ENCODE measurements around the gene TBRG4. TPM values are rescaled to one million over a fixed set of nuclear protein-coding genes. Genes with fewer than 3 reads are reported as not detected.
"Not testable (repeated sequence)": the region's sequence is repeated elsewhere in the genome, so short reads cannot be mapped to it uniquely, and the experiment has no call there.

Gene TBRG4
- total RNA-seq, 1 donor from 2014 or later, result 74.4 TPM

DNA sequence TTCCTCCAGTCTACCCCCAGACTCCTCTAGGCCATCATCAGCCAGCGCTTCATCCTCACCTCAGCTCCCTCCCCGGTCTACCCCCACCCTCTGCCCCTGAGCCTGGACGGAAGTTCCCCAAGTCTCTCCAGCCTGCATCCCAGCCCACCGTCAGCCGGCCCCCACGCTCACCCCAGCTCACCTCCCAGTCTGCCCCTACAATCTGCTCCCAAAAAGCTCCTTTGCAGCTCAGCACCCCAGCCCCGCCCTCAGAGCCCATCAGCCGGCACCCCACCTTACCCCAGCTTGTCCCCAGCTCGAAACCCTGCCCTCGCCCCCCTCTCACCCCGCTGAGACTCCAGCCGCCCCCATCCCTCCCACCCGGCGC, 45.8 kb upstream of the TBRG4 start:
- H3K4me3 ChIP-seq (ENCODE audit: low read depth, low read length), result no peak overlapping the region
- TF ChIP-seq, protein P1, sequence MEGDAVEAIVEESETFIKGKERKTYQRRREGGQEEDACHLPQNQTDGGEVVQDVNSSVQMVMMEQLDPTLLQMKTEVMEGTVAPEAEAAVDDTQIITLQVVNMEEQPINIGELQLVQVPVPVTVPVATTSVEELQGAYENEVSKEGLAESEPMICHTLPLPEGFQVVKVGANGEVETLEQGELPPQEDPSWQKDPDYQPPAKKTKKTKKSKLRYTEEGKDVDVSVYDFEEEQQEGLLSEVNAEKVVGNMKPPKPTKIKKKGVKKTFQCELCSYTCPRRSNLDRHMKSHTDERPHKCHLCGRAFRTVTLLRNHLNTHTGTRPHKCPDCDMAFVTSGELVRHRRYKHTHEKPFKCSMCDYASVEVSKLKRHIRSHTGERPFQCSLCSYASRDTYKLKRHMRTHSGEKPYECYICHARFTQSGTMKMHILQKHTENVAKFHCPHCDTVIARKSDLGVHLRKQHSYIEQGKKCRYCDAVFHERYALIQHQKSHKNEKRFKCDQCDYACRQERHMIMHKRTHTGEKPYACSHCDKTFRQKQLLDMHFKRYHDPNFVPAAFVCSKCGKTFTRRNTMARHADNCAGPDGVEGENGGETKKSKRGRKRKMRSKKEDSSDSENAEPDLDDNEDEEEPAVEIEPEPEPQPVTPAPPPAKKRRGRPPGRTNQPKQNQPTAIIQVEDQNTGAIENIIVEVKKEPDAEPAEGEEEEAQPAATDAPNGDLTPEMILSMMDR (conservative IDR thresholded peaks at IDR 0.05; ENCODE audit: low read depth, low read length), result no peak
- no peak for DNase-seq (ENCODE audit: low read depth)

DNA sequence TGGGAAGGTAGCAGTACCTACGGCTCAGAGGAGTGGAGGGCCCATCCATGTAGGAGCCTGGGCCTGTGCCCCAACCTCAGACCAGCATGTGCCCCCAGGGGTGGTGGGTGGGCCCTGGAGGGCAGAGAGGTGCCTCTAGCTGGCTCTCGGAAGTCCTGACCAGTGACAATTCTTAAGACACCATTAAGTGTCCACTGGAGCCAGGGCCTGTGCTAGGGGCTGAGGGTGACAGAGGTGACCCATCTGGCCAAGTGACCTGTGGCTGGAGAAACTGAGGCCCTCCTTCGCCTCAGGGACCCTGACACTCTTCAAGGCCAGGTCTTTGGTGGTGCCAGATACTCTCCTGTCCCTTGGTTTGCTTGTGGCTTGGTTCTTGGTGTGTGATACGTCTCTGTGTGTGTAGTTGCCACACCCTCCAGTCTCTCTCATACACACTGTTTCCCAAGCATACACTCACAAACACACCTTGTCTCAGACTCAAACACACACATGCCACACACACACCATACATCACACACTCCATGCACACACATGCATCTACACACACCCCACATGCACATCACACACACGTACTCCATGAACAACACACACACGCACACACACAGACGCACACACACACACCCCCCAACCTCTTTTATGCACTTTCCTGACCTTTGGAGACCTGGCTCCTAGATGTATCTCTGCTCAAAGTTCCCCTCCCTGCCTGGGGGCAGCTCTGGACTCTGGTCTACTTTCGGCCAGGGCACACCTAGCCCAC, 45.2 kb upstream of the TBRG4 start:
- no peak overlapping the region for H3K4me3 ChIP-seq (ENCODE audit: low read depth, low read length)
- no peak for DNase-seq (ENCODE audit: low read depth)
- TF ChIP-seq, protein P1 (conservative IDR thresholded peaks at IDR 0.05; ENCODE audit: low read depth, low read length), result no peak

DNA sequence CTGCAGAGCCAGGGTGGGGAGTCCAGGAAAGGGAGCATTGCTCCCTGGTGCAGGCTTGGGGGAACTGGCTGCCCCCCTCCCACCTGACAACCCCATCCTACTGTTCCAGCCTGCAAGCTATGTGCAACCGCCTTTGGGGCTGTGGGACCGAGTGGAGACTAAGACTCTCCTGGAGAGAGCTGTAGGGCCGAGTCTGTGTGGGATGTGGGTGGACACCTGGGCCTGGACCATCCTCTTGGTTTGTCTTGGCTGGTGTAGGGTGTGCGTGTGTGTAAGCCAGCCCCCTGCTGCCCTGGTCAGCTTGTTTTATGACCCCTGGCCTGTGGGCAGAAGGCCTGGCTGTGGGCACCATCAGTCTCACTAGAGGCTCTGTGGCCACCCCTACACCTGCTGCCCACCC, 44.4 kb upstream of the TBRG4 start:
- DNase-seq (ENCODE audit: low read depth), result no peak
- TF ChIP-seq, protein P1 (conservative IDR thresholded peaks at IDR 0.05; ENCODE audit: low read depth, low read length), result no peak
- no peak overlapping the region for H3K4me3 ChIP-seq (ENCODE audit: low read depth, low read length)

DNA sequence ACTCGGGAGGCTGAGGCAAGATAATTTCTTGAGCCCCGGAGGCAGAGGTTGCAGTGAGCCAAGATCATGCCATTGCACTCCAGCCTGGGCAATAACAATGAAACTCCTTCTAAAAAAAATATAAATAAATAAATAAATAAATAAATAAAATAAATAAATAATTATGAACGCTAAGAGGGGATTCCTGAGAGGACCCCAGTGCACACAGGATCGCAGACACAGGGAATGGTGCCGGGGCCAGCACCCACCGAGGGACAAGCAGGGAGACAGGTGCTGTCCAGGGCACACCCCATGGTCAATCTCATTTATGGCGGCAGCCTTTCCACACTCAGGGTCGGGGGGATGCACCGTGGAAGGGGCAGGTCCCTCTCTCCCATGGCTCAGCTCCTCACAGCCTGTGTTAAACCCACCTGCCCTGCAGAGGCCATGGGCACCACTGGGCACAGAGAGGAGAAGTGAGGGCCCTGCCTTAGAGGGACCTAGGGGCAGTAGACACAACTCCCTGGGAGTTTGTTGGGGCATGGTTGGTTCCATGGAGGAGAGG, 43.9 kb upstream of the TBRG4 start:
- TF ChIP-seq, protein P1 (conservative IDR thresholded peaks at IDR 0.05; ENCODE audit: low read depth, low read length), result no peak
- no peak overlapping the region for H3K4me3 ChIP-seq (ENCODE audit: low read depth, low read length)
- DNase-seq (ENCODE audit: low read depth), result no peak

- not testable (repeated sequence) for H3K4me3 ChIP-seq (ENCODE audit: low read depth, low read length)
Measured at GRCh38 chr7:45153861-45154260, 42.4 kb upstream of the TBRG4 start.

DNA sequence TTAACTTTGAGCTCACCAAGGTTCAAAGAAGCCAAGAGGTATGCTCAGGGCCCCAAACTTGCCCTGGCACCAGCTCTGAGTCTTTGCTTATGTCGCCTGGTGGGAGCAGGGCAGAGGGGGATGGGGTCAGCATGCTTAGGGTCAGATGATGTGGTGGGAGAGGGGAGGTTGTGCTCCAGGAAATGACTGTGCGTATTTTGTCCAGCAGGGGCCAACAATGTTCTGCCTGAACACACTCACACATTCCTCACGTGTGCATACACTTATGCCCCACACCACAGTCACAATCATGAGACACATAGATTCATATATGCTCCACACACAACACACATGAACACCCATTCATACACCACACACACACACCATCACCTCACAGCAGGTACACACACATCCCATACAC, 41.7 kb upstream of the TBRG4 start:
- no peak for DNase-seq (ENCODE audit: low read depth)
- TF ChIP-seq, protein P1 (conservative IDR thresholded peaks at IDR 0.05; ENCODE audit: low read depth, low read length), result no peak
- no peak overlapping the region for H3K4me3 ChIP-seq (ENCODE audit: low read depth, low read length)

More at GRCh38 chr7:45153861-45154260, 42.4 kb upstream of the TBRG4 start:
- not testable (repeated sequence) for DNase-seq (ENCODE audit: low read depth)

DNA sequence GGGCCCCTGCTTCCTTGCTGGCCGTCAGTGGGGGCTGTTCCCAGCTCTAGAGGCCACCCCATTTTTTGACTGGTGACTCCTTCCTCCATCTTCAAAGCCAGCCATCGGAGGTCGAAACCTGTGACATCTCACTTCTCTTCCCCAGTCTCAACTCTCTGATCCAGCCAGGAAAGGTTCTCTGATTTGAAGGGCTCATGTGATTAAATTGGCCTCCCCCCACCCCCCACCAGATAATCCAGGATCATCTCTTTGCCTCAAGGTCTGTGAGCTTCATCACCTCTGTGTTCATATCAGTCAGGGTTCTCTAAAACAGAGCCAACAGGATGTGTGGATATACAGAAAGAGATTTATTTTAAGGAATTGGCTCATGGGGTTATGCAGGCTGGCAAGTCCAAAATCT, 40.5 kb upstream of the TBRG4 start:
- TF ChIP-seq, protein P1 (conservative IDR thresholded peaks at IDR 0.05; ENCODE audit: low read depth, low read length), result no peak

More for the DNA sequence above, 40.5 kb upstream of the TBRG4 start:
- no peak overlapping the region for H3K4me3 ChIP-seq (ENCODE audit: low read depth, low read length)
- no peak for DNase-seq (ENCODE audit: low read depth)
